Activated naive CD4-positive, alpha-beta T cell treated with anti-CD3 and anti-CD28 coated beads, Interleukin-2, amount 10 ng/mL, durations not matched to agents 7 days and 5 days (primary cell): ENCODE data around the gene SNRPA.
"Not testable (repeated sequence)": the region's sequence is repeated elsewhere in the genome, so short reads cannot be mapped to it uniquely, and the experiment has no call there.

ENCODE experiments used
- CTCF ChIA-PET: fragments of 350-600 bp; sonication (Branson Sonifier 250); formaldehyde crosslinking; loops from one replicate; lab custom pipeline; 2021; ENCODE audit warnings: antibody characterized with exemption; lab: Charles Lee
- DNase-seq: peaks from one replicate; pipeline ENCODE4 v3.0.0-alpha.2; 2020
- H3K27ac Mint-ChIP-seq: one replicate; pipeline ENCODE4 v1.8.0; 2021; ENCODE audit warnings: mild to moderate bottlenecking, moderate library complexity, mixed read lengths
- H3K27me3 Mint-ChIP-seq: one replicate; pipeline ENCODE4 v1.8.0; 2021; ENCODE audit warnings: mild to moderate bottlenecking, mixed read lengths
- H3K36me3 Mint-ChIP-seq: one replicate; pipeline ENCODE4 v1.8.0; 2021; ENCODE audit warnings: mixed read lengths
- H3K4me1 Mint-ChIP-seq: one replicate; pipeline ENCODE4 v1.8.0; 2021; ENCODE audit warnings: mixed read lengths
- H3K4me3 Mint-ChIP-seq: one replicate; pipeline ENCODE4 v1.8.0; 2021; ENCODE audit warnings: mild to moderate bottlenecking, moderate library complexity, mixed read lengths
- H3K9me3 Mint-ChIP-seq: one replicate; pipeline ENCODE4 v1.8.0; 2021; ENCODE audit warnings: mixed read lengths

The SNRPA gene

DNA sequence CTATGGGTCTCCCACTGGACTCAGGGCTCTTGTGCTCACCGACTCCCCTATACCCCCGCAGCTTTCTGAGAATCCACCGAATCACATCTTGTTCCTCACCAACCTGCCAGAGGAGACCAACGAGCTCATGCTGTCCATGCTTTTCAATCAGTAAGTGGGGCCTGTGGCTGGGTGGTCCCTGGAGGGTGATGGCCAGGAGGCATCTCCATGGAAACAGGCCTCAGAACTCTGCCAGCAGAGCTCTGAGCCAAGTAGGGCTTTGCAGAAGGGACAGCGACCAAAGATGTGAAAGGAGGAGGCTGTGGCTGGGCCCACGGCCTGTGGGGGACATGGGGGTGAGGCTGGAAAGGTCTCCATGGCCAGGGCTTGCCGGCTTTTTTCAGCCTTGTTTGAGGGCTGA, 12.5 kb downstream of the SNRPA start:
- CTCF ChIA-PET, result no interaction called here
- DNase-seq, result no peak
- Mint-ChIP-seq H3K27me3 (no peaks in the 10 kb centered on the region), H3K36me3 (peaks cover 60% of the 10 kb centered on the region), H3K4me1 (peaks cover 47% of the 10 kb centered on the region), H3K4me3 (no peak overlapping the region), H3K9me3 (no peaks in the 10 kb centered on the region), H3K27ac (no peak overlapping the region)

DNA sequence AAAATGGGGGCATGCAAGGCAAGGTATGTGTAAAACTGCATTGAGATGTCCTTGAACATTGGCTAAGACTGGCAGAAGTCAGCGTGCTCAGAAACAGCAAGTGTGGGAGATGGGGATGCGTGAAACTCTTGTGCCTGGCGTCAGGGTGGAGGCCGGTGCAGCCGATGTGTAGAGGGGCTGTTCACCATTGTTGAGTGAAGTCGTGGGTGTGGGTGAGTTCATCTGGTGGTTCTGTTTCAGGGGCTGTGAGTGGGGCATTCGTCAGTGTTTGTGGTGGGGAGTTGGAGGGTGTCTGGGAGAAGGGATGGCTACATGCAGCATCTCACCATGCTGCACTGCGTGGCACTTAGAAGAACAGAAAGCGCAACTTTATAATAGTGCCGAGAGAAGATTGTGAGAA, 13.0 kb downstream of the SNRPA start:
- H3K27ac Mint-ChIP-seq, result peak overlapping the region; percentile 2
- H3K9me3 Mint-ChIP-seq, result no peaks in the 10 kb centered on the region
- no peak for DNase-seq
- H3K27me3 Mint-ChIP-seq, result no peaks in the 10 kb centered on the region
- peaks cover 63% of the 10 kb centered on the region for H3K36me3 Mint-ChIP-seq
- H3K4me3 Mint-ChIP-seq, result no peak overlapping the region
- H3K4me1 Mint-ChIP-seq, result peaks cover 47% of the 10 kb centered on the region
- CTCF ChIA-PET, result no interaction called here

DNA sequence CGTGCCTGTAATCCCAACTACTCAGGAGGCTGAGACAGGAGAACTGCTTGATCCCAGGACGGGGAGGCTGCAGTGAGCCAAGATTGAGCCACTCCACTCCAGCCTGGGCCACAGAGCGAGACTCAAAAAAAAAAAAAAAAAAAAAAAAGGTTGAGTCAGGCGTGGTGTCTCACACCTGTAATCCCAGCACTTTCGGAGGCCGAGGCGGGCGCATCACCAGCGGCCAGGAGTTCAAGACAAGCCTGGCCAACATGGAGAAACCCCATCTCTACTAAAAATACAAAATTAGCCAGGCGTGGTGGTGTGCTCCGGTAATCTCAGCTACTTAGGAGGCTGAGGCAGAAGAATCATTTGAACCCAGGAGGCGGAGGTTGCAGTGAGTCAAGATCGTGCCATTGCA, 15.4 kb downstream of the SNRPA start:
- peaks cover 51% of the 10 kb centered on the region for H3K4me1 Mint-ChIP-seq
- CTCF ChIA-PET, result interaction anchor here (1.0 kb wide), 1 partner anchor 13 kb away, joined by 4 read pairs; no protein-coding TSS in a partner anchor
- H3K27ac Mint-ChIP-seq, H3K9me3 Mint-ChIP-seq, DNase-seq, H3K27me3 Mint-ChIP-seq, H3K4me3 Mint-ChIP-seq: not testable (repeated sequence)
- H3K36me3 Mint-ChIP-seq, result peaks cover 64% of the 10 kb centered on the region

GRCh38 chr19:40768869-40769268, 17.9 kb downstream of the SNRPA start:
- Mint-ChIP-seq H3K4me3 (no peak overlapping the region), H3K36me3 (peaks cover 48% of the 10 kb centered on the region), H3K27ac (no peak overlapping the region), H3K27me3 (no peaks in the 10 kb centered on the region), H3K9me3 (peaks cover 9% of the 10 kb centered on the region), H3K4me1 (peaks cover 36% of the 10 kb centered on the region)
- CTCF ChIA-PET, result no interaction called here
- DNase-seq, result no peak

- H3K27ac Mint-ChIP-seq, H3K9me3 Mint-ChIP-seq, H3K27me3 Mint-ChIP-seq, H3K4me3 Mint-ChIP-seq, CTCF ChIA-PET, DNase-seq: not testable (repeated sequence)
- peaks cover 28% of the 10 kb centered on the region for H3K36me3 Mint-ChIP-seq
- peaks cover 17% of the 10 kb centered on the region for H3K4me1 Mint-ChIP-seq
Measured at GRCh38 chr19:40771101-40771862, 20.3 kb downstream of the SNRPA start.

DNA sequence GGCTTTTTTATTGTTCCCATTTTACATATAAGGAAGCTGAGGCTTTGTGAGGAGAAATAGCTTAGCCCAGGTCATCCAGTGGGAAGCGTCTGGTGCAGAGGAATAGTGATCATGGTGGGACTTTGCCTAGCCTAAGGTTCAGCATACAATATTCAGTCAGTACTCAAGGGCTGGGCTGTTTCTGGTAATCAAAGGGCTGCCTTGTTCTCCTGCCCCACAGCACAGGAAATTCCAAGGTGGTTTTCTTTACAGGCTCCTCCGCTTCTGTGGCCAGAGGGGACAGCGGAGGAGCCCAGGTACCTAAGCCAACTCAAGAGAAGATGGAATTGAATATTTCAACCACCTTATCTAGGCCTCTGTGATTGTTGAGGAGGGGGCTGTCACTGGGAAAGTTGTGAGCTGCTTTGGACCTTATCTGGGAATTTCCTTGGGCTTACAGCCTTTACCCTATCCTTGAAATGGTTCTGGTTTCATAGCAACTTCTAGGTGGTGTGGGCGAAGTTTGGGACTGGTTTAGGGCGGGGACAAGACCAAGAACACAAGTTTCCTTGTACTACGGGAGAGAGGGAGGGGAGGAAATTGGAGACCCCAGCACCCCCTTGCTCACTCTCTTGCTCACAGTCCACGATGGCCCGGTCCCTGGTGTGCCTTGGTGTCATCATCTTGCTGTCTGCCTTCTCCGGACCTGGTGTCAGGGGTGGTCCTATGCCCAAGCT, 24.1 kb downstream of the SNRPA start, which contains the start of gene MIA:
MIA (plus strand) TSS at position 606 of the 716 bp plus-strand sequence; CDS start at position 628, 22 bp downstream.
- peaks cover 20% of the 10 kb centered on the region for H3K36me3 Mint-ChIP-seq
- H3K4me3 Mint-ChIP-seq, result no peak within 1 kb of the TSS
- CTCF ChIA-PET, result no interaction called here
- no peak for DNase-seq
- no peaks in the 10 kb centered on the region for H3K27me3 Mint-ChIP-seq
- H3K27ac Mint-ChIP-seq, result peak within 1 kb of the TSS; percentile 100
- peaks cover 9% of the 10 kb centered on the region for H3K9me3 Mint-ChIP-seq
- peaks cover 42% of the 10 kb centered on the region for H3K4me1 Mint-ChIP-seq

GRCh38 chr19:40775632-40776022, 24.6 kb downstream of the SNRPA start:
- CTCF ChIA-PET, result interaction anchor here (3.8 kb wide), 1 partner anchor 31 kb away, joined by 23 read pairs; no protein-coding TSS in a partner anchor
- no peak for DNase-seq
- Mint-ChIP-seq H3K27me3 (no peaks in the 10 kb centered on the region), H3K4me3 (no peak overlapping the region), H3K27ac (no peak overlapping the region), H3K4me1 (peaks cover 44% of the 10 kb centered on the region), H3K36me3 (peaks cover 21% of the 10 kb centered on the region), H3K9me3 (peaks cover 9% of the 10 kb centered on the region)

- H3K9me3 Mint-ChIP-seq, result peaks cover 3% of the 10 kb centered on the region
- H3K27ac Mint-ChIP-seq, result peak overlapping the region; percentile 100
- H3K4me1 Mint-ChIP-seq, result peaks cover 39% of the 10 kb centered on the region
- DNase-seq, result no peak
- CTCF ChIA-PET, result interaction anchor here (1.4 to 3.8 kb wide), 4 partner anchors 26 to 43 kb away, joined by 3 to 23 read pairs (median 6); partner anchors contain the start of gene ACTMAP
- H3K27me3 Mint-ChIP-seq, result no peaks in the 10 kb centered on the region
- H3K36me3 Mint-ChIP-seq, result peaks cover 18% of the 10 kb centered on the region
- H3K4me3 Mint-ChIP-seq, result no peak overlapping the region
Measured at GRCh38 chr19:40776364-40776763, 25.4 kb downstream of the SNRPA start.

GRCh38 chr19:40776932-40777644, 26.1 kb downstream of the SNRPA start:
- peak; percentile 96 for DNase-seq
- peak overlapping the region; percentile 99 for H3K4me3 Mint-ChIP-seq
- H3K4me1 Mint-ChIP-seq, result peaks cover 35% of the 10 kb centered on the region
- H3K27me3 Mint-ChIP-seq, result no peaks in the 10 kb centered on the region
- H3K36me3 Mint-ChIP-seq, result peaks cover 19% of the 10 kb centered on the region
- peak overlapping the region; percentile 100 for H3K27ac Mint-ChIP-seq
- CTCF ChIA-PET, result interaction anchor here (1.0 to 3.8 kb wide), 9 partner anchors 16 to 115 kb away, joined by 3 to 24 read pairs (median 7); partner anchors contain the start of genes ACTMAP and EGLN2
- H3K9me3 Mint-ChIP-seq, result no peaks in the 10 kb centered on the region

- no peaks in the 10 kb centered on the region for H3K9me3 Mint-ChIP-seq
- peaks cover 35% of the 10 kb centered on the region for H3K4me1 Mint-ChIP-seq
- no peaks in the 10 kb centered on the region for H3K27me3 Mint-ChIP-seq
- no peak for DNase-seq
- peak overlapping the region; percentile 99 for H3K4me3 Mint-ChIP-seq
- H3K36me3 Mint-ChIP-seq, result peaks cover 20% of the 10 kb centered on the region
- CTCF ChIA-PET, result interaction anchor here (1.0 to 3.8 kb wide), 10 partner anchors 15 to 143 kb away, joined by 3 to 24 read pairs (median 6); partner anchors contain the start of genes ACTMAP and EGLN2
- H3K27ac Mint-ChIP-seq, result peak overlapping the region; percentile 100
Measured at GRCh38 chr19:40777645-40777936, 26.6 kb downstream of the SNRPA start.

DNA sequence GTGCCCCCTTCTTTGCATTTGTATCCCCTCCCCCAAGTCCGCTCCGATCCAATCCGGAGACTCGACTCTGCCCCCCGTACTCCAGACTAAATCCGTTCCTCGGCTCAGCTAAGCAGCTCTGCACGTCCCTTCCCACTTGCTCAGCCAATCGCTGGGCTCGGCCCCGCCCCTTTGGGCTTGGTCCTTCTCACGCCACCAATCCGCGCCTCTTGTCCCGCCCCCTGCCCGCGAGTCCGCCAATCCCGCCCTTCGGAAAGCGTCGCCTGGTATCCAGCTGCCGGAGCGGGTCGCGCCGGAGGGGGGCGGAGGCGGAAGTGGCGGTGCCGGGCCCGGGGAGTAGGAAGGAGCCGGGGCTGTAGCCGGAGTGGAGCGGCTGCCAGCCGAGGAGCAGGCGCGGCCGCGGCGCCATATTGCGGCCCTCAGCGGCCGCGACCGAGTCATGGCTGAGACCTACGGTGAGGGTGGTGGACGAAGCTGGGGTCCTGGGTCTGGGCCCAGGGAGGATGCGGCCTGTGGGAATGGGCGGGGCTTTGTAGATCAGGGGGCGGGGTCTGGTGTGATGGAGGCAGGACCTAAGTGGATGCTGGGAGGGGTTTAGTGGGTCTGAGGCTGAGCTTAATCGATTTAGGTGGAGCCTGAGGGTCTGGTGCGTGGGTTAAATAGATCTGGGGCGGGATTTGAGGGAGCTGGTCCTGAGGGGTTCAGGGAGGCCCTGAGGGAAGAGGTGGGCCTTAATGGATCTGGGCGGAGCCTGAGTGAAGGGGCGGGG, 27.1 kb downstream of the SNRPA start, which contains the start of gene RAB4B:
RAB4B (plus strand) TSS at position 311 of the 769 bp plus-strand sequence; CDS start at position 440, 129 bp downstream.
- peaks cover 35% of the 10 kb centered on the region for H3K4me1 Mint-ChIP-seq
- H3K27me3 Mint-ChIP-seq, result no peaks in the 10 kb centered on the region
- CTCF ChIA-PET, result interaction anchor here (1.0 to 3.8 kb wide), 11 partner anchors 12 to 143 kb away, joined by 3 to 24 read pairs (median 6); partner anchors contain the start of genes ACTMAP and EGLN2
- H3K27ac Mint-ChIP-seq, result peak within 1 kb of the TSS; percentile 100
- peaks cover 21% of the 10 kb centered on the region for H3K36me3 Mint-ChIP-seq
- H3K9me3 Mint-ChIP-seq, result no peaks in the 10 kb centered on the region
- peak; percentile 100 for DNase-seq
- peak within 1 kb of the TSS; percentile 99 for H3K4me3 Mint-ChIP-seq

DNA sequence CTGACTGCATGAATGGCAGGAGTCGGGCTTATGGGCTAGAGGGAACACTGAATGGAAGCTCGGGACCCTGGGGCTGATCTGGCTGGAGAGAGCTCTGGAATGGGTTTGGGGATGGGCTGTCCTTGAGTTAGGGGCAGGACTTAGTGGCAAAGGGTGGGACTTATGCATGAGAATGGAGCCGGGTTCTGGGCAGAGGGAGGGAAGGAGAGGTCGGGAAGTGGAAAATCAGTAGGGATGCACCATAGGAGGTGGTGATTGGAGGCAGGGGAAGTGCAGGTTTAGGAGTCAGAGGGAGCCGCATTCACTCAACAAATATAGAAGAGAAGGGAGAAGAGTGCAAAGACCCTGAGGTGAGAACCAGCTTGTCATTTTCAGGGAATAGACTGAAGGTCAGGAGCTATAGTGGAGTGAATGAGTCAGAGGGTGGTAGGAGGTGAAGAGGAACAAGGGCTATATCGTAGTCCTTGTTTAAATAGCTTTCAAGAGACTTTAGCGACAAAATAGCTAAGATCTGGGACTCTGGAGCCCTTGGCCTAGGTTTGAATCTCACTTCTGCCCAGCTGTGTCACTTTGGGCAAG, 27.8 kb downstream of the SNRPA start:
- peaks cover 25% of the 10 kb centered on the region for H3K36me3 Mint-ChIP-seq
- CTCF ChIA-PET, result interaction anchor here (1.2 to 3.8 kb wide), 9 partner anchors 13 to 144 kb away, joined by 3 to 24 read pairs (median 6); partner anchors contain the start of genes ACTMAP and EGLN2
- H3K9me3 Mint-ChIP-seq, result no peaks in the 10 kb centered on the region
- H3K4me1 Mint-ChIP-seq, result peaks cover 35% of the 10 kb centered on the region
- H3K27me3 Mint-ChIP-seq, result no peaks in the 10 kb centered on the region
- peak overlapping the region; percentile 100 for H3K27ac Mint-ChIP-seq
- no peak for DNase-seq
- peak overlapping the region; percentile 99 for H3K4me3 Mint-ChIP-seq

DNA sequence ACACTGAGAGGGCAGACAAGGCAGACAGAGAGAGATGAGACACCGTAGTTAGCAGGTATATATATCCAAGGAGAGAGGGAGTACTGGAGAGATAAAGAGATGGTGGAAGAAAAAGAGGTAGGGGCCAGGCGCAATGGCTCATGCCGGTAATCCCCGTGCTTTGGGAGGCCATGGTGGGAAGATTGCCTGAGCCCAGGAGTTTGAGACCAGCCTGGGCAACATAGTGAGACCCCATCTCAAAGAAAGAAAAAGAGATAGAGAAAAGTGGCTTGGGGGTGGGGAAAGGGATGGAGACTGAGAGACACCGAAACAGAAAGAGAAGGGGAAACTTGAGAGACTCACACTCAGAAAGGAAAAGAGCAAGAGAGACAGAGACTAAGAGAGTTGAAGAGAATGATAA, 29.6 kb downstream of the SNRPA start:
- H3K9me3 Mint-ChIP-seq, result no peaks in the 10 kb centered on the region
- peaks cover 36% of the 10 kb centered on the region for H3K4me1 Mint-ChIP-seq
- CTCF ChIA-PET, result interaction anchor here (3.0 kb wide), 1 partner anchor 17 kb away, joined by 24 read pairs; the partner anchor contains the start of gene EGLN2
- H3K36me3 Mint-ChIP-seq, result peaks cover 27% of the 10 kb centered on the region
- no peaks in the 10 kb centered on the region for H3K27me3 Mint-ChIP-seq
- no peak overlapping the region for H3K4me3 Mint-ChIP-seq
- DNase-seq, result no peak
- no peak overlapping the region for H3K27ac Mint-ChIP-seq
